Dermis microvascular lymphatic vessel endothelial cell (primary cell): ENCODE results near the gene C1QTNF8. TPM values are rescaled to one million over a fixed set of nuclear protein-coding genes. Genes with fewer than 3 reads are reported as not detected.

Source experiments
- DNase-seq, 2 donors: peaks; one replicate each; pipeline versions ENCODE4 v3.0.0 to v3.0.0-alpha.2; 2010; ENCODE audit warnings: low read depth in 2 of 2
- total RNA-seq: library from RNA; depleted of rRNA; stranded (reverse); fragments of >200 nt; gene quantifications from 2 replicates; pipeline ENCODE4 v1.2.1, GENCODE V29; 2014

The C1QTNF8 gene, protein sequence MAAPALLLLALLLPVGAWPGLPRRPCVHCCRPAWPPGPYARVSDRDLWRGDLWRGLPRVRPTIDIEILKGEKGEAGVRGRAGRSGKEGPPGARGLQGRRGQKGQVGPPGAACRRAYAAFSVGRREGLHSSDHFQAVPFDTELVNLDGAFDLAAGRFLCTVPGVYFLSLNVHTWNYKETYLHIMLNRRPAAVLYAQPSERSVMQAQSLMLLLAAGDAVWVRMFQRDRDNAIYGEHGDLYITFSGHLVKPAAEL
- not detected in 2 replicates for total RNA-seq

- peak in 1 of 2 donors; percentile 14 for DNase-seq
These were observed at the start of gene C1QTNF8 for GRCh38 chr16:1096169-1097082. TSS of gene C1QTNF8 (minus strand) at chr16:1096244. CDS start at chr16:1094922, 1,322 bp downstream.

DNA sequence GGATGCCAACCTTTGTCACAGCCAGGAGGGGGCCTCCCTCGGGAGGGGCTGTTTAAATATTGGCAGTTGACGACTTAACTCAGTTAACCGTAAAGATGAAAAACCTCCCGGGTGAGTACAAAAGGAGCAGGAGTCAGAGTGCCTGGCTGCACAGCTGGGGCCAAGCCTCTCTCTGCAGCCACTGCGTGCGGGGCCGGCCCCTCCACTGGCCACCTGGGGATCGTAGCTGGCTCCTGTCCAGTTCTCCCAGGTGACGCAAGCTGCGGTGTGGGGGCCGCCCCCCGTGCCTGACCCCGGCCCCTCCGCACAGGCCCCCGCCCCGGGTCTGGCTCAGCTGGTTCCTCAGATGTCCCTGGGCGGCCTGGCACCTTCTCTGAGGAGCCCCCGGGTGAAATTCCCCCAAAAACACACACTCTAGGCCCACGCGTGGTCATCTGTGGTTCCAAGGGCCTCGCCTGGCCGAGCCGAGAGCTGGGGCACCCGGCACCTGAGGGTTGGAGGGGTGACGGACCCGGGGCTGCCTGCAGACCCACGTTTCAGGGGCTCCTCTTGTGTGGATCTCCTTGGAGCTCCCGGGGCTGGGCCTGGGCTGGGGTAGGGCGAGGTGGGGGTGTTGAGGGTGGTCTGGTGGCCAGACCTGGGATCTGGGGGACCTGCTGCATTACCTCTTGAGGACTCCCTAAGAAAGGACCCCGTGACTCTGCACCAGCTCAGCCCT lies 49.5 kb upstream of the C1QTNF8 start:
- no peak for DNase-seq

GRCh38 chr16:1144476-1145382 lies 48.7 kb upstream of the C1QTNF8 start:
- no peak for DNase-seq

GRCh38 chr16:1143761-1144450 lies 47.9 kb upstream of the C1QTNF8 start:
- no peak for DNase-seq

- DNase-seq = no peak
These were observed 46.9 kb upstream of the C1QTNF8 start for GRCh38 chr16:1142911-1143310.

DNA sequence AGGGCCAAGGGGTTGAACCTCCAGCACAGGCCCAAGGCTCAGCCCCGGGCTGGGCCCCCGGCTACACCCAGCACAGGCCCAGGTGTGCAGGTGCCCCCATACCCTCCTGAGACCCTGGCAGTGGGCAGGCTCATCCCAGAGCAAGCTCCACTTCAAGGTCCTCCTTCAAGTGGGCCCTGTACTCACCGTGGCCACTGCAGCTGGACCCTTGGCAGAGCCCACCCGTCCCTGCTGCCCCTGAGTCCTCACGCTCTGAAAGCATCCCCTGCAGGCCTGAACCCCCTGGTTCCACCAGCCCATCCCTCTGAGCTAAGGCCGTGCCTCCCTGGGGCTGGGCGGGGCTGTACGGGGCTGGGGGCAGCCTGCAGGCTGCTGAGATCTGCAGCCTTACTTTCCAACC lies 45.7 kb upstream of the C1QTNF8 start:
- DNase-seq = no peak

GRCh38 chr16:1141191-1141590 lies 45.1 kb upstream of the C1QTNF8 start:
- no peak for DNase-seq

GRCh38 chr16:1140582-1141162 lies 44.6 kb upstream of the C1QTNF8 start:
- no peak for DNase-seq

DNA sequence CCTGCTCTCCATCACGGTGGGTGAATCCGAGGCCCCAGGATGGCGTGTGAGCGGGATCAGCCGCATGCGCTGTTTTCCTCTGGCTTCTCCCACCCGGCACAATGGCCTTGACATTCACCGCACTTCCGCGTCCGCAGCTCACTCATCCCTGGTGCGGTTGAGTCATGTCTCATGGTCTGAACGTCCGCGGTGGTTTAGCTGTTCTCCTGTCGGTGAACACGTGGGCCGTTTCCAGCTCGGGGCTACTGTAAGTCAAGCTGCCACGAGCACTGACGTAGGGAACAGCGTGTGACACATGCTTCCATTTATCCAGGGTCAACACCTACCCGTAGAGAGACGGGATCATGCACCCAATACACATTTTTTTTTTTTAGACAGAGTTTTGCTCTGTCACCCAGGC lies 41.6 kb upstream of the C1QTNF8 start:
- no peak for DNase-seq

- DNase-seq = no peak
These were observed 39.4 kb upstream of the C1QTNF8 start for GRCh38 chr16:1135459-1135825.

DNA sequence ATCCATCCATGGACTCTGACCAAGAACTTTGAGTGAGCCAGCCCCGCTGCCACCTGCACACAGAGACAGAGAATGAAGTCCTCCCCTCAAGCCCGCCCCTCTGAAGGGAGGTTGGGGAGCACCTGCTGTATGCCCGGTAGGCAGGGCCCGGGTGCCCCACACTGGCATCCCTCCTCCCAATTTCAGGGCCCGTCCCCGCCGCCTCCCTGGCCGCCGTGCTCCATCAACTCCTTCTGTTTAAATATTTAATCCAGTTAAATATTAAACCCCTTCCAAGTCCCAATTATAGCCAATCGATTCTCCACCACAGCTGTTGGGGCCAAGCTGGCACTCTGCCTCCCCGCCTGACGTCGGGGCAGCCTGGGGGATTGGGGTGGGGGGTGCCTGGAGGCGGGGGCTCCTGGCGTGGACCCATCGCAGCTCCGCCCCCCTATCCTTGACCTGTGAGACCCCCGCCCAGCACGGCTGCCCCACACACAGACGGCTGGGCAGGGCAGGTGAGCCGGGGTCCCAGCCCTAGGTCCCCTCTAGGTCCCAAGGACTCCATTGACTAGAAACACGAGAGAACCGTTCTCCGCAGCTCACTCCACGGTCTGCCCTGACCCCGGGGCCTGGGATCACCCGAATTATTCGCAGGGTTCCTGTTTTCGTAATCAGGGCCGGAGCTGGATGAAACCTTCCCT lies 38.9 kb upstream of the C1QTNF8 start:
- no peak for DNase-seq

DNA sequence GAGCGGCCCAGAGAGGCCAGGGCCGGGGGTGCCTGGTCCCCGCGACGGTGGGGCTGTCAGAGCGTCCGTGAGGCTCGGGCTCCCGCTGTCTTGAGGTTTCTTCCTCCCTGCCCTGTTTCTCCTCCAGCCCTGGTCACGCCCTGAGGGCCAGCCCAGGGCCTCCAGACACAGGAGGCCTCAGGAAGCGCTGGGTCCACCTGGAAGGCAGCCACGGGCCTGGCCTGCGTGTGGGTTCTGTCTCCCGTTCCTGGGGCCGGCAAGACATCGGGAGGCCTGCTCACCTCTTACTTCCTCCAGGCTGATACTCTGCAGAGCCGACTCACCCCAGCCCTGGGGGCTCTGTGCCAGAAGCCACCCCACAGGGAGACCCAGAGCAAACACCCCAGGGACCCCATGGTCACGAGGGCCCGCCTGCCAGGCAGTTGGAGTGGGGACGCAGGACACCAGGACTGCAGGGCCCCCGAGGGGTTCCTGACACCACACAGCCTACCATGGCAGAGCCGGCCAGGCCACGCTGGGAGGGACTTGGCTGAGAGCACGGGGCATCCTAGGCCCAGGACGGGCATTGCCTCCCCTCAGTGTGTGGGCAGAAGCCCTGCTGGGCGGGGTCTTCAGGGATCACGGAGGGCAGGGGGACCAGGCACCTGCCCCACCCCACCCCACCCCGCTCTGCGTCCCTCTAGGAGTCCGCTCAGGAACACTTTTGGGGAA lies 37.9 kb upstream of the C1QTNF8 start:
- no peak for DNase-seq

DNA sequence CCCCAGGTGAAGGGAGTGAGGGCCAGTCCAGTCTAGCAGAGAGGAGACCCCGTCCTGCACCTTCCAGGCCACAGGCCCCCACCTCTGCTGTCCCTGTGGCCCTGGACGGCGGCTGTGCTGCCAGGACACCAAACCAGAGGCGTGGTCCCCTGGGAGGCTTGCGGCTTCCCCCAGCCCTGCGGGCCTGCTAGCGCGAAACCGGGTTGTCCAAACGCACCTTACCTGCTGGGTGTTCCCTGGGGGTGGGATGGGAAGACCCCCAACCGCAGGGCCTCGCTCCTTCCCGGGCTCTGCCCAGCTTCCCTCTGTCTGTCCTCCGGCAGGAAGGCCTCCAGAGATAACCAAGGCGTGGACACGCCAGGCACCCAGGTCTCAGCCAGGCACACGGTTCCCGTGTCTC lies 37.2 kb upstream of the C1QTNF8 start:
- DNase-seq = no peak

- no peak for DNase-seq
These were observed 36.4 kb upstream of the C1QTNF8 start for GRCh38 chr16:1132431-1132830.

- no peak for DNase-seq
These were observed 35.4 kb upstream of the C1QTNF8 start for GRCh38 chr16:1131378-1131994.

GRCh38 chr16:1130382-1130781 lies 34.3 kb upstream of the C1QTNF8 start:
- DNase-seq = no peak

DNA sequence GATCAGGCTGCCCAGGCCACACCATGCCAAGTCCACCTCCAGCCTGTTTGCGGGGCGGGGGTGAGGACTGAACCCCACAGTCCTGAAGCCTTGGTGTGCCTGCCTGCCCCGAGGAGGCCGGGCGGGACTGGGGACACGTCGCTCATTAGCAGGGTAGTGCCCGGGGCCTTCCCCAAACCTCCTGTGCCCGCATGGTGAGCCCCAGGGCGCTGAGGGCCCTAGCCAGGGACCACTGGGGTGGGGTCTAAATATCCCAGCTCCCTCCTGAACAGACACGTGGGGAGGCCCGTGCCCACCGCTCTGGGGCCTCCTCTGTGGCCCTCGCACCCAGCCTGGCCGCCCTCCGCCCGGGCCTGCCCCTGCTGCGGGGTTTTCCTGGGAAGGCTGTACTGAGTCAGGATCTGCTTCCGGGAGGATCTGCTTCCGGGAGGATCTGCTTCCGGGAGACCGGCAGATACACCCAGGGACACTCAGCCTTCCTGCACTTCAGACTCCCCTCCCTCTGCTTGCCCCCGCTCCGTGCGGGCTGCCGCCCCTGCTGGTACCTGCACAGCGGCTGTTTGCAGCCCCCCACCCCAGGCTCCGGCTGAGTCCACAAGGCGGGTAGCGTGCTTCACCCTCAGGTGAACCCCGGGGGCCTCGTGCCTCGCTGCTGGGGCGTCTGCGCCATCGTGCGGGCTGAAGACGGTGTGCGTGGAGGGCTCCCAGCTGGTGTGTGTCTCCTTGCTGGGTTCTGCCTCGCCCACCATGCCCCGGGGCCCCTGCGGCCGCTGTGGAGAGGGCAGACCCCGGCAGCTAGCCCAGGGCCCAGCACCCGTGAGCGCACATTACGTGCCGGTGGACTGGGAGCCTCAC lies 33.3 kb upstream of the C1QTNF8 start:
- no peak for DNase-seq
